ENCODE measurements around the gene ICE2.

Gene ICE2

GRCh38 chr15:60511351-60512031 lies 32.5 kb upstream of the ICE2 start:
- Mint-ChIP-seq H3K27me3 (no peaks in the 10 kb centered on the region), H3K36me3 (peaks cover 21% of the 10 kb centered on the region), H3K27ac (no peak overlapping the region), H3K4me3 (no peak overlapping the region), H3K4me1 (peaks cover 16% of the 10 kb centered on the region), H3K9me3 (no peaks in the 10 kb centered on the region)
- no peak for ATAC-seq

- no peak for ATAC-seq
- Mint-ChIP-seq H3K4me3 (no peak overlapping the region), H3K36me3 (peaks cover 21% of the 10 kb centered on the region), H3K27me3 (no peaks in the 10 kb centered on the region), H3K9me3 (no peaks in the 10 kb centered on the region), H3K27ac (no peak overlapping the region), H3K4me1 (peaks cover 16% of the 10 kb centered on the region)
Measured at GRCh38 chr15:60510006-60510405, 31.1 kb upstream of the ICE2 start.

GRCh38 chr15:60509470-60509869 lies 30.5 kb upstream of the ICE2 start:
- peaks cover 16% of the 10 kb centered on the region for H3K4me1 Mint-ChIP-seq

GRCh38 chr15:60508442-60508841 lies 29.5 kb upstream of the ICE2 start:
- Mint-ChIP-seq H3K9me3 (no peaks in the 10 kb centered on the region), H3K4me1 (peaks cover 16% of the 10 kb centered on the region), H3K27me3 (no peaks in the 10 kb centered on the region), H3K27ac (peak overlapping the region; percentile 34), H3K36me3 (peaks cover 10% of the 10 kb centered on the region), H3K4me3 (no peak overlapping the region)
- ATAC-seq: no peak

More at GRCh38 chr15:60509470-60509869, 30.5 kb upstream of the ICE2 start:
- no peaks in the 10 kb centered on the region for H3K27me3 Mint-ChIP-seq
- H3K4me3 Mint-ChIP-seq: no peak overlapping the region
- no peak for ATAC-seq
- H3K27ac Mint-ChIP-seq: no peak overlapping the region
- H3K9me3 Mint-ChIP-seq: no peaks in the 10 kb centered on the region
- H3K36me3 Mint-ChIP-seq: peaks cover 21% of the 10 kb centered on the region

GRCh38 chr15:60507596-60508424 lies 28.9 kb upstream of the ICE2 start:
- H3K27me3 Mint-ChIP-seq: no peaks in the 10 kb centered on the region
- peak; percentile 75 for ATAC-seq
- peak overlapping the region; percentile 34 for H3K27ac Mint-ChIP-seq
- peak overlapping the region; percentile 44 for H3K4me3 Mint-ChIP-seq
- peaks cover 16% of the 10 kb centered on the region for H3K4me1 Mint-ChIP-seq
- no peaks in the 10 kb centered on the region for H3K9me3 Mint-ChIP-seq
- peaks cover 10% of the 10 kb centered on the region for H3K36me3 Mint-ChIP-seq

- no peaks in the 10 kb centered on the region for H3K36me3 Mint-ChIP-seq
- H3K27ac Mint-ChIP-seq: no peak overlapping the region
- H3K4me1 Mint-ChIP-seq: peaks cover 6% of the 10 kb centered on the region
- H3K27me3 Mint-ChIP-seq: no peaks in the 10 kb centered on the region
- H3K4me3 Mint-ChIP-seq: no peak overlapping the region
- H3K9me3 Mint-ChIP-seq: no peaks in the 10 kb centered on the region
- no peak for ATAC-seq
Measured at GRCh38 chr15:60496853-60497252, 17.9 kb upstream of the ICE2 start.

- Mint-ChIP-seq H3K27ac (no peak overlapping the region), H3K4me1 (peaks cover 6% of the 10 kb centered on the region), H3K36me3 (no peaks in the 10 kb centered on the region), H3K4me3 (no peak overlapping the region), H3K9me3 (no peaks in the 10 kb centered on the region), H3K27me3 (no peaks in the 10 kb centered on the region)
- ATAC-seq: no peak
Measured at GRCh38 chr15:60494108-60494507, 15.2 kb upstream of the ICE2 start.

- no peak for ATAC-seq
- Mint-ChIP-seq H3K27me3 (no peaks in the 10 kb centered on the region), H3K27ac (no peak overlapping the region), H3K9me3 (no peaks in the 10 kb centered on the region), H3K4me3 (no peak overlapping the region), H3K4me1 (peaks cover 6% of the 10 kb centered on the region), H3K36me3 (no peaks in the 10 kb centered on the region)
Measured at GRCh38 chr15:60493166-60493565, 14.2 kb upstream of the ICE2 start.

GRCh38 chr15:60486742-60487141 lies 7.8 kb upstream of the ICE2 start:
- Mint-ChIP-seq H3K9me3 (no peaks in the 10 kb centered on the region), H3K4me3 (no peak overlapping the region), H3K4me1 (peaks cover 28% of the 10 kb centered on the region), H3K27me3 (no peaks in the 10 kb centered on the region), H3K36me3 (peaks cover 6% of the 10 kb centered on the region), H3K27ac (no peak overlapping the region)
- no peak for ATAC-seq

GRCh38 chr15:60485365-60486055 lies 6.6 kb upstream of the ICE2 start:
- no peak for ATAC-seq
- Mint-ChIP-seq H3K27ac (no peak overlapping the region), H3K4me1 (peaks cover 29% of the 10 kb centered on the region), H3K4me3 (no peak overlapping the region), H3K9me3 (no peaks in the 10 kb centered on the region), H3K27me3 (no peaks in the 10 kb centered on the region), H3K36me3 (peaks cover 6% of the 10 kb centered on the region)

- no peak for ATAC-seq
- Mint-ChIP-seq H3K27me3 (no peaks in the 10 kb centered on the region), H3K27ac (no peak overlapping the region), H3K4me3 (no peak overlapping the region), H3K9me3 (no peaks in the 10 kb centered on the region), H3K36me3 (peaks cover 6% of the 10 kb centered on the region), H3K4me1 (peaks cover 45% of the 10 kb centered on the region)
Measured at GRCh38 chr15:60483042-60483441, 4.1 kb upstream of the ICE2 start.

- Mint-ChIP-seq H3K4me3 (no peak overlapping the region), H3K36me3 (peaks cover 6% of the 10 kb centered on the region)
Measured at GRCh38 chr15:60480888-60481287, 1.9 kb upstream of the ICE2 start.

GRCh38 chr15:60480149-60480548 lies 1.2 kb upstream of the ICE2 start:
- H3K36me3 Mint-ChIP-seq: peaks cover 6% of the 10 kb centered on the region
- ATAC-seq: no peak
- H3K9me3 Mint-ChIP-seq: no peaks in the 10 kb centered on the region
- H3K4me1 Mint-ChIP-seq: peaks cover 37% of the 10 kb centered on the region
- H3K4me3 Mint-ChIP-seq: peak overlapping the region; percentile 97
- peak overlapping the region; percentile 92 for H3K27ac Mint-ChIP-seq
- H3K27me3 Mint-ChIP-seq: no peaks in the 10 kb centered on the region

More at GRCh38 chr15:60480888-60481287, 1.9 kb upstream of the ICE2 start:
- no peaks in the 10 kb centered on the region for H3K9me3 Mint-ChIP-seq
- ATAC-seq: no peak
- no peaks in the 10 kb centered on the region for H3K27me3 Mint-ChIP-seq
- peaks cover 45% of the 10 kb centered on the region for H3K4me1 Mint-ChIP-seq
- H3K27ac Mint-ChIP-seq: no peak overlapping the region

GRCh38 chr15:60479361-60480110 lies 594 bp upstream of the ICE2 start:
- Mint-ChIP-seq H3K27ac (peak overlapping the region; percentile 92), H3K9me3 (no peaks in the 10 kb centered on the region), H3K4me3 (peak overlapping the region; percentile 97), H3K36me3 (peaks cover 12% of the 10 kb centered on the region), H3K4me1 (peaks cover 42% of the 10 kb centered on the region), H3K27me3 (no peaks in the 10 kb centered on the region)
- ATAC-seq: no peak

Measured in stimulated activated memory B cell treated with anti-CD40 and anti-IgM and Interleukin-4, amounts not matched to agents 10 μg/mL and 1 μg/mL and 100 μg/mL, for 72 hours (primary cell).